GM12878 (cell line): Measurements from ENCODE around the gene WWP2. TPM values are rescaled to one million over a fixed set of nuclear protein-coding genes. Genes with fewer than 3 reads are reported as not detected.

Experiments
- ATAC-seq: fragments of 200-7000 bp; cut with Tn5 transposase; 3 replicates; pipeline ENCODE4 v1.9.1; 2020; ENCODE audit warnings: mild to moderate bottlenecking, moderate library complexity
- BruUV-seq: library from RNA; stranded (reverse); fragments of 400-500 nt; replicated peaks from 2 replicates; lab custom pipeline; 2021; lab: Mats Ljungman, UMichigan
- CTCF ChIA-PET: fragments of 300-600 bp; sonication (Branson Sonifier 250); formaldehyde crosslinking; extraction: SDS; loops from one replicate; lab custom pipeline; 2021; ENCODE audit warnings: inconsistent platforms; lab: Yijun Ruan, JAX
- POLR2A ChIA-PET: fragments of 350-600 bp; formaldehyde crosslinking; extraction: SDS; loops from one replicate; lab custom pipeline; 2021; ENCODE audit warnings: inconsistent platforms; lab: Charles Lee
- RAD21 ChIA-PET: fragments of 300-600 bp; sonication (Branson Sonifier 250); formaldehyde crosslinking; loops from one replicate; lab custom pipeline; 2023; ENCODE audit warnings: antibody characterized with exemption; ENCODE audit not compliant: unreplicated experiment; lab: Charles Lee
- SMC1A ChIA-PET: fragments of 300-600 bp; sonication (Branson Sonifier 250); formaldehyde crosslinking; loops from one replicate; lab custom pipeline; 2023; ENCODE audit not compliant: unreplicated experiment, uncharacterized antibody; lab: Charles Lee
- DNase-seq: peaks from one replicate; pipeline ENCODE4 v3.0.0-alpha.2; 2011; ENCODE audit warnings: low read depth, low spot score
- FAIRE-seq: peaks from 3 replicates; lab custom pipeline; 2011; peaks lifted over from hg19 to GRCh38; lab: Jason Lieb, UNC
- H2AFZ ChIP-seq: 2 replicates; pipeline ENCODE4 v1.6.0; 2011; ENCODE audit warnings: low read depth, low read length, control low read depth; ENCODE audit not compliant: control insufficient read depth
- H3K27ac ChIP-seq: 2 replicates; pipeline ENCODE4 v1.5.1; 2011; ENCODE audit warnings: control low read depth; ENCODE audit not compliant: control insufficient read depth, insufficient read depth
- H3K27me3 ChIP-seq, 2 experiments: replicated peaks in 1 of 2; 2 replicates each; pipeline versions ENCODE4 v1.6.0 to v1.6.1; 2011; ENCODE audit warnings: low read length in 1 of 2; ENCODE audit not compliant: control insufficient read depth in 2 of 2, insufficient read depth in 2 of 2
- H3K36me3 ChIP-seq, 2 experiments: 2 replicates each; pipeline ENCODE4 v1.5.1; 2011; ENCODE audit warnings: low read length in 1 of 2; ENCODE audit not compliant: control insufficient read depth in 2 of 2, insufficient read depth in 2 of 2
- H3K4me1 ChIP-seq: 2 replicates; pipeline ENCODE4 v1.6.1; 2011; ENCODE audit warnings: mild to moderate bottlenecking, low read length, moderate library complexity, mixed read lengths; ENCODE audit not compliant: control insufficient read depth, insufficient read depth
- H3K4me2 ChIP-seq: 2 replicates; pipeline ENCODE4 v1.6.0; 2011; ENCODE audit warnings: control low read depth; ENCODE audit not compliant: control insufficient read depth, insufficient read depth
- H3K4me3 ChIP-seq: fragments of 200-600 bp; sonication (generic); 2 replicates; pipeline ENCODE4 v1.5.1; 2016
- H3K79me2 ChIP-seq: 2 replicates; pipeline ENCODE4 v1.6.0; 2011; ENCODE audit warnings: low read length; ENCODE audit not compliant: control insufficient read depth, insufficient read depth
- H3K9ac ChIP-seq: 2 replicates; pipeline ENCODE4 v1.8.0; 2011; ENCODE audit warnings: low read length, control low read depth, mixed read lengths; ENCODE audit not compliant: control insufficient read depth, insufficient read depth
- H3K9me3 ChIP-seq: replicated peaks from 3 replicates; pipeline ENCODE4 v1.5.1; 2011; ENCODE audit warnings: mild to moderate bottlenecking, low read length; ENCODE audit not compliant: control insufficient read depth, insufficient read depth
- H4K20me1 ChIP-seq: 2 replicates; pipeline ENCODE4 v1.6.0; 2011; ENCODE audit not compliant: control insufficient read depth, insufficient read depth
- ASH2L ChIP-seq: fragments of 300-600, 200-600 bp; sonication (generic); IDR thresholded peaks from 2 replicates; pipeline ENCODE4 v1.6.1; 2017; ENCODE audit warnings: low read depth, mild to moderate bottlenecking, borderline replicate concordance
- BMI1 ChIP-seq: fragments of 450-650 bp; IDR thresholded peaks from 2 replicates; pipeline ENCODE4 v1.6.1; 2016; ENCODE audit warnings: mild to moderate bottlenecking, moderate library complexity, borderline replicate concordance
- CBFB ChIP-seq: IDR thresholded peaks from 2 replicates; pipeline ENCODE4 v1.6.1; 2016; ENCODE audit warnings: antibody characterized with exemption, low read depth
- CHD1 ChIP-seq: IDR thresholded peaks from 2 replicates; pipeline ENCODE4 v1.6.1; 2012; ENCODE audit warnings: low read depth, low read length, improper control_type of control experiment
- FOXM1 ChIP-seq: IDR thresholded peaks from 2 replicates; pipeline ENCODE4 v1.6.1; 2012; ENCODE audit warnings: low read depth, mild to moderate bottlenecking, inconsistent platforms, low read length, moderate library complexity
- IKZF2 ChIP-seq, 2 experiments: fragments of 450-650 bp; IDR thresholded peaks; 2 replicates each; pipeline ENCODE4 v1.6.1; 2017; ENCODE audit warnings: mild to moderate bottlenecking in 2 of 2, moderate library complexity in 2 of 2
- MEF2A ChIP-seq: IDR thresholded peaks from 2 replicates; pipeline ENCODE4 v1.6.1; 2011; ENCODE audit warnings: low read depth, mild to moderate bottlenecking, low read length, moderate library complexity; ENCODE audit not compliant: insufficient read depth
- REST ChIP-seq: IDR thresholded peaks from 2 replicates; pipeline ENCODE4 v1.6.1; 2012; ENCODE audit warnings: mild to moderate bottlenecking, low read depth, low read length
- SMAD1 ChIP-seq: fragments of 450-650 bp; IDR thresholded peaks from 2 replicates; pipeline ENCODE4 v1.6.1; 2018; ENCODE audit warnings: mild to moderate bottlenecking, low read depth; ENCODE audit not compliant: partially characterized antibody
- SREBF2 ChIP-seq: IDR thresholded peaks from 2 replicates; pipeline ENCODE4 v1.6.1; 2012; ENCODE audit warnings: mild to moderate bottlenecking, low read length
- USF1 ChIP-seq: IDR thresholded peaks from 2 replicates; pipeline ENCODE4 v1.6.1; 2011; ENCODE audit warnings: borderline replicate concordance, low read depth, mild to moderate bottlenecking, moderate library complexity, mixed read lengths, low read length; ENCODE audit not compliant: insufficient read depth; ENCODE audit errors: extremely low read length
- ZNF24 ChIP-seq: fragments of 450-650 bp; IDR thresholded peaks from 2 replicates; pipeline ENCODE4 v1.6.1; 2017; ENCODE audit warnings: antibody characterized with exemption, mild to moderate bottlenecking
- ZZZ3 ChIP-seq: IDR thresholded peaks from 2 replicates; pipeline ENCODE4 v1.6.1; 2011; ENCODE audit warnings: low read depth; ENCODE audit not compliant: control insufficient read depth, insufficient read length
- WGBS: methylation state at CpG from one replicate; pipeline ENCODE4 v1.1.6; 2016; ENCODE audit warnings: low lambda C conversion rate; ENCODE audit not compliant: insufficient replicate concordance, insufficient coverage; ENCODE audit errors: missing lambda C conversion rate; 5-methylcytosine and 5-hydroxymethylcytosine counted together
- in situ Hi-C: fragments of 300-500 bp; cut with MboI; formaldehyde crosslinking; loops from 9 replicates; pipeline ENCODE4 v1.14.3; 2018; ENCODE audit warnings: mixed read lengths
- intact Hi-C: fragments of 100-400 bp; cut with micrococcal nuclease; formaldehyde crosslinking; loops from one replicate; pipeline ENCODE4 v1.14.2; 2022; ENCODE audit not compliant: unreplicated experiment
- polyA plus RNA-seq, 11 experiments: library from polyadenylated mRNA; depleted of rRNA in 4 of 11; unstranded in 6 of 11; stranded (reverse) in 5 of 11; fragments of >200 nt; fragmentation: Nextera tagmentation in 4 of 11; fragmentation: Illumina TruSeq in 1 of 11; extraction: Ambion mirVana in 4 of 11; extraction: Trizol in 1 of 11; gene quantifications; 1 replicate in 1 of 11; 2 replicates in 10 of 11; pipeline versions ENCODE4 v1.2.1 to v1.2.3, GENCODE V29; 2011 to 2016; ENCODE audit warnings: inconsistent platforms in 2 of 11, missing spikeins in 2 of 11, low read depth in 1 of 11
- total RNA-seq, 4 experiments: library from RNA; depleted of rRNA in 3 of 4; stranded (reverse); fragments of >200 nt in 3 of 4; fragmentation: Illumina TruSeq in 1 of 4; extraction: Trizol in 1 of 4; gene quantifications; 2 replicates each; pipeline versions ENCODE4 v1.2.1 to v1.2.3, GENCODE V29; 2013 to 2021
- TF ChIP-seq, protein P1 (sequence below): fragments of 150-350 bp; IDR thresholded peaks from 2 replicates; pipeline ENCODE4 v1.6.1; 2016; ENCODE audit warnings: low read depth, low read length
- TF ChIP-seq, protein P2 (sequence below): fragments of 450-650 bp; IDR thresholded peaks from 2 replicates; pipeline ENCODE4 v1.6.1; 2018; ENCODE audit warnings: mild to moderate bottlenecking, low read depth, moderate library complexity; ENCODE audit not compliant: partially characterized antibody

Gene WWP2
- total and polyA plus RNA-seq, 10 of the 15 experiments (the other 5 are each of a cell fraction or from before 2014, with no cell fraction given), result 2.8 to 47.0 (median 23.8) TPM

DNA sequence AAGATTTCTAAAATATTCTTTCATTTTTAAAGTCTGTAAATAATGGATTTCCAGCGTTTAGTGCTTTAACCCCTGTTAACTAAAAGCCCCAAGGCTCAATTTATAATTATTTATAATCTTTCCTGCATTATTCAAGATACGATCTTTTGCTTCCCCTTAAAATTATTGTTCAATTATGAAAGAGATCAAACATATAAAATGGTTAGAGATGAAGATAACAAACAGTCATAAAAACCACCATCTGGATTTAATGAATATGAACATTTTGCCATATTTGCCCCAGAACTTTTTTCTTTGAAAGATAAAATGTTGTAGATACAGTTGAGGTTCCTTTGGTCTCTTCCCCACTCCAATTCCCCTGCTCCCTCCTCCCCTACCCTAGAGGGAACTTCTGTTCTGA is 17.6 kb downstream of the WWP2 start:
- no peak overlapping the region for H3K27ac ChIP-seq
- intact Hi-C loops (no loop called here), in situ Hi-C loops (no loop called here)
- CTCF ChIA-PET, result no interaction called here
- no peak for ATAC-seq
- H3K4me3 ChIP-seq, result no peak overlapping the region
- POLR2A ChIA-PET, result no interaction called here
- H3K79me2 ChIP-seq, result no peaks in the 10 kb centered on the region; the same call in 1 of the 2 replicates
- RAD21 ChIA-PET, result no interaction called here
- 95% methylated on average over 2 of the region's 2 CpGs for WGBS
- H3K36me3 ChIP-seq, result peaks cover 0 to 1% of the 10 kb centered on the region in 2 experiments
- no peak for DNase-seq
- H3K4me2 ChIP-seq, result no peak overlapping the region
- peaks cover 8% of the 10 kb centered on the region; the same call in 2 of the 3 replicates for H3K9me3 ChIP-seq
- no peak overlapping the region for H3K9ac ChIP-seq
- no peaks in the 10 kb centered on the region for H4K20me1 ChIP-seq
- H3K4me1 ChIP-seq, result no peaks in the 10 kb centered on the region
- no TSS peak for BruUV-seq
- no peaks in the 10 kb centered on the region for H3K27me3 ChIP-seq
- no peak for FAIRE-seq
- H2AFZ ChIP-seq, result no peak overlapping the region
- SMC1A ChIA-PET, result no interaction called here
- TF ChIP-seq MEF2A, result no peak
- TF ChIP-seq ASH2L, result no peak
- TF ChIP-seq, protein P1, sequence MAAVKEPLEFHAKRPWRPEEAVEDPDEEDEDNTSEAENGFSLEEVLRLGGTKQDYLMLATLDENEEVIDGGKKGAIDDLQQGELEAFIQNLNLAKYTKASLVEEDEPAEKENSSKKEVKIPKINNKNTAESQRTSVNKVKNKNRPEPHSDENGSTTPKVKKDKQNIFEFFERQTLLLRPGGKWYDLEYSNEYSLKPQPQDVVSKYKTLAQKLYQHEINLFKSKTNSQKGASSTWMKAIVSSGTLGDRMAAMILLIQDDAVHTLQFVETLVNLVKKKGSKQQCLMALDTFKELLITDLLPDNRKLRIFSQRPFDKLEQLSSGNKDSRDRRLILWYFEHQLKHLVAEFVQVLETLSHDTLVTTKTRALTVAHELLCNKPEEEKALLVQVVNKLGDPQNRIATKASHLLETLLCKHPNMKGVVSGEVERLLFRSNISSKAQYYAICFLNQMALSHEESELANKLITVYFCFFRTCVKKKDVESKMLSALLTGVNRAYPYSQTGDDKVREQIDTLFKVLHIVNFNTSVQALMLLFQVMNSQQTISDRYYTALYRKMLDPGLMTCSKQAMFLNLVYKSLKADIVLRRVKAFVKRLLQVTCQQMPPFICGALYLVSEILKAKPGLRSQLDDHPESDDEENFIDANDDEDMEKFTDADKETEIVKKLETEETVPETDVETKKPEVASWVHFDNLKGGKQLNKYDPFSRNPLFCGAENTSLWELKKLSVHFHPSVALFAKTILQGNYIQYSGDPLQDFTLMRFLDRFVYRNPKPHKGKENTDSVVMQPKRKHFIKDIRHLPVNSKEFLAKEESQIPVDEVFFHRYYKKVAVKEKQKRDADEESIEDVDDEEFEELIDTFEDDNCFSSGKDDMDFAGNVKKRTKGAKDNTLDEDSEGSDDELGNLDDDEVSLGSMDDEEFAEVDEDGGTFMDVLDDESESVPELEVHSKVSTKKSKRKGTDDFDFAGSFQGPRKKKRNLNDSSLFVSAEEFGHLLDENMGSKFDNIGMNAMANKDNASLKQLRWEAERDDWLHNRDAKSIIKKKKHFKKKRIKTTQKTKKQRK, result no peak
- TF ChIP-seq SMAD1, result no peak
- TF ChIP-seq FOXM1, result no peak
- TF ChIP-seq ZNF24, result no peak
- no peak for TF ChIP-seq USF1
- no peak for TF ChIP-seq ZZZ3
- TF ChIP-seq, protein P2, sequence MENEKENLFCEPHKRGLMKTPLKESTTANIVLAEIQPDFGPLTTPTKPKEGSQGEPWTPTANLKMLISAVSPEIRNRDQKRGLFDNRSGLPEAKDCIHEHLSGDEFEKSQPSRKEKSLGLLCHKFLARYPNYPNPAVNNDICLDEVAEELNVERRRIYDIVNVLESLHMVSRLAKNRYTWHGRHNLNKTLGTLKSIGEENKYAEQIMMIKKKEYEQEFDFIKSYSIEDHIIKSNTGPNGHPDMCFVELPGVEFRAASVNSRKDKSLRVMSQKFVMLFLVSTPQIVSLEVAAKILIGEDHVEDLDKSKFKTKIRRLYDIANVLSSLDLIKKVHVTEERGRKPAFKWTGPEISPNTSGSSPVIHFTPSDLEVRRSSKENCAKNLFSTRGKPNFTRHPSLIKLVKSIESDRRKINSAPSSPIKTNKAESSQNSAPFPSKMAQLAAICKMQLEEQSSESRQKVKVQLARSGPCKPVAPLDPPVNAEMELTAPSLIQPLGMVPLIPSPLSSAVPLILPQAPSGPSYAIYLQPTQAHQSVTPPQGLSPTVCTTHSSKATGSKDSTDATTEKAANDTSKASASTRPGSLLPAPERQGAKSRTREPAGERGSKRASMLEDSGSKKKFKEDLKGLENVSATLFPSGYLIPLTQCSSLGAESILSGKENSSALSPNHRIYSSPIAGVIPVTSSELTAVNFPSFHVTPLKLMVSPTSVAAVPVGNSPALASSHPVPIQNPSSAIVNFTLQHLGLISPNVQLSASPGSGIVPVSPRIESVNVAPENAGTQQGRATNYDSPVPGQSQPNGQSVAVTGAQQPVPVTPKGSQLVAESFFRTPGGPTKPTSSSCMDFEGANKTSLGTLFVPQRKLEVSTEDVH, result no peak
- TF ChIP-seq SREBF2, result no peak
- TF ChIP-seq IKZF2 (IDR thresholded peaks at IDR 0.05), result no peak
- TF ChIP-seq CHD1, result no peak
- no peak for TF ChIP-seq CBFB
- TF ChIP-seq BMI1, result no peak
- no peak for TF ChIP-seq REST
